H1 (cell line): ENCODE measurements around the gene FAM53A. TPM values are rescaled to one million over a fixed set of nuclear protein-coding genes. Genes with fewer than 3 reads are reported as not detected.

Experiments
- CTCF ChIA-PET: fragments of 300-600 bp; sonication (Branson Sonifier 250); formaldehyde crosslinking; loops from one replicate; lab custom pipeline; 2021; ENCODE audit not compliant: partially characterized antibody; lab: Charles Lee
- POLR2A ChIA-PET: fragments of 300-600 bp; sonication (Branson Sonifier 250); formaldehyde crosslinking; loops from one replicate; lab custom pipeline; 2021; ENCODE audit warnings: inconsistent platforms; ENCODE audit not compliant: partially characterized antibody; lab: Charles Lee
- DNase-seq, 2 experiments: peaks; one replicate each; pipeline versions ENCODE4 v3.0.0 to v3.0.0-alpha.2; 2010 to 2022; ENCODE audit warnings: low spot score in 2 of 2, low read depth in 1 of 2, mixed read lengths in 1 of 2
- FAIRE-seq: peaks from 2 replicates; lab custom pipeline; 2011; peaks lifted over from hg19 to GRCh38; lab: Jason Lieb, UNC
- H2AFZ ChIP-seq: 2 replicates; pipeline ENCODE4 v1.8.1; 2012; ENCODE audit warnings: low read length, inconsistent platforms
- H2AK5ac ChIP-seq: 2 replicates; pipeline ENCODE4 v1.6.1; 2013; ENCODE audit warnings: low read depth, low read length
- H2BK120ac ChIP-seq: replicated peaks from 2 replicates; pipeline ENCODE3; 2013; ENCODE audit warnings: low read depth, low read length, inconsistent platforms
- H2BK12ac ChIP-seq: 2 replicates; pipeline ENCODE4 v1.6.1; 2013; ENCODE audit warnings: low read depth, low read length
- H2BK15ac ChIP-seq: 2 replicates; pipeline ENCODE4 v1.6.1; 2013; ENCODE audit warnings: low read length
- H2BK20ac ChIP-seq: 2 replicates; pipeline ENCODE4 v1.6.1; 2013; ENCODE audit warnings: low read length
- H2BK5ac ChIP-seq: 2 replicates; pipeline ENCODE4 v1.6.1; 2013; ENCODE audit warnings: low read depth, low read length
- H3K14ac ChIP-seq: 2 replicates; pipeline ENCODE4 v1.6.1; 2013; ENCODE audit warnings: inconsistent platforms; ENCODE audit not compliant: insufficient read length
- H3K18ac ChIP-seq: 2 replicates; pipeline ENCODE4 v1.6.1; 2013; ENCODE audit warnings: low read length; ENCODE audit errors: extremely low read depth
- H3K23ac ChIP-seq: 2 replicates; pipeline ENCODE4 v1.6.1; 2013; ENCODE audit warnings: inconsistent platforms; ENCODE audit not compliant: insufficient read length
- H3K23me2 ChIP-seq: 2 replicates; pipeline ENCODE4 v1.6.1; 2013; ENCODE audit warnings: low read depth, low read length
- H3K27ac ChIP-seq: 2 replicates; pipeline ENCODE4 v1.6.1; 2011; ENCODE audit warnings: low read depth, low read length, inconsistent platforms
- H3K27me3 ChIP-seq, 4 experiments: replicated peaks in 1 of 4; 1 replicate in 1 of 4; 2 replicates in 3 of 4; pipeline versions ENCODE4 v1.6.1 to v1.8.1; 2011 to 2013; ENCODE audit warnings: low read length in 3 of 4, mild to moderate bottlenecking in 3 of 4, inconsistent platforms in 2 of 4, mixed read lengths in 2 of 4, moderate library complexity in 1 of 4; ENCODE audit not compliant: control insufficient read depth in 3 of 4, insufficient read depth in 3 of 4; ENCODE audit errors: extremely low read depth in 1 of 4
- H3K36me3 ChIP-seq, 4 experiments: 2 replicates each; pipeline versions ENCODE4 v1.6.1 to v1.8.1; 2011 to 2013; ENCODE audit warnings: mild to moderate bottlenecking in 4 of 4, low read length in 3 of 4, moderate library complexity in 2 of 4, control low read depth in 1 of 4, inconsistent platforms in 1 of 4; ENCODE audit not compliant: insufficient read depth in 4 of 4, control insufficient read depth in 2 of 4
- H3K4ac ChIP-seq: replicated peaks from 2 replicates; pipeline ENCODE3; 2013; ENCODE audit warnings: low read length, low read depth, mixed read lengths, inconsistent platforms; ENCODE audit not compliant: insufficient read length
- H3K4me1 ChIP-seq, 4 experiments: replicated peaks in 1 of 4; 1 replicate in 1 of 4; 2 replicates in 3 of 4; pipeline versions ENCODE4 v1.6.1 to v1.8.1; 2011 to 2013; ENCODE audit warnings: low read length in 3 of 4, inconsistent platforms in 2 of 4, mixed read lengths in 1 of 4; ENCODE audit not compliant: insufficient read depth in 4 of 4, control insufficient read depth in 3 of 4
- H3K4me2 ChIP-seq, 2 experiments: 2 replicates each; pipeline versions ENCODE4 v1.6.1 to v1.8.1; 2011 to 2013; ENCODE audit warnings: low read depth in 2 of 2, low read length in 2 of 2, control low read depth in 1 of 2, inconsistent platforms in 1 of 2, mild to moderate bottlenecking in 1 of 2; ENCODE audit not compliant: insufficient read depth in 1 of 2
- H3K4me3 ChIP-seq, 4 experiments: fragments of 200-600, 300-600 bp in 1 of 4; sonication (generic), shearing (Covaris generic), sonication (Bioruptor Twin) in 1 of 4; 2 replicates each; pipeline versions ENCODE4 v1.5.1 to v1.8.1; 2011 to 2016; ENCODE audit warnings: low read length in 4 of 4, low read depth in 3 of 4, control low read depth in 2 of 4, inconsistent platforms in 2 of 4, mild to moderate bottlenecking in 2 of 4, mixed read lengths in 1 of 4, moderate library complexity in 1 of 4; ENCODE audit not compliant: insufficient read depth in 2 of 4; ENCODE audit errors: extremely low read depth in 1 of 4
- H3K56ac ChIP-seq: replicated peaks from 2 replicates; pipeline ENCODE3; 2013; ENCODE audit warnings: low read depth, mild to moderate bottlenecking, mixed read lengths, low read length, inconsistent platforms; ENCODE audit not compliant: insufficient read length
- H3K79me1 ChIP-seq: 2 replicates; pipeline ENCODE4 v1.6.1; 2013; ENCODE audit warnings: low read depth, low read length, control low read depth
- H3K79me2 ChIP-seq, 2 experiments: 2 replicates each; pipeline versions ENCODE4 v1.6.1 to v1.8.1; 2012 to 2013; ENCODE audit warnings: low read length in 2 of 2, mild to moderate bottlenecking in 2 of 2, inconsistent platforms in 1 of 2; ENCODE audit not compliant: insufficient read depth in 2 of 2, control insufficient read depth in 1 of 2
- H3K9ac ChIP-seq, 4 experiments: replicated peaks in 1 of 4; 1 replicate in 1 of 4; 2 replicates in 3 of 4; pipeline versions ENCODE4 v1.6.1 to v1.8.1; 2011 to 2013; ENCODE audit warnings: low read depth in 3 of 4, low read length in 3 of 4, control low read depth in 2 of 4, mild to moderate bottlenecking in 2 of 4, moderate library complexity in 2 of 4, inconsistent platforms in 1 of 4; ENCODE audit errors: extremely low read depth in 1 of 4
- H3K9me3 ChIP-seq, 2 experiments: 2 replicates each; pipeline versions ENCODE4 v1.6.1 to v1.8.1; 2012 to 2013; ENCODE audit warnings: mild to moderate bottlenecking in 2 of 2, moderate library complexity in 2 of 2, control low read depth in 1 of 2, inconsistent platforms in 1 of 2, low read depth in 1 of 2, low read length in 1 of 2, mixed read lengths in 1 of 2; ENCODE audit not compliant: insufficient read depth in 2 of 2
- H4K20me1 ChIP-seq, 2 experiments: replicated peaks in 1 of 2; 2 replicates each; pipeline versions ENCODE3 to v1.8.1; 2011 to 2013; ENCODE audit warnings: inconsistent platforms in 2 of 2, low read length in 2 of 2, mild to moderate bottlenecking in 1 of 2; ENCODE audit not compliant: insufficient read depth in 2 of 2, control insufficient read depth in 1 of 2
- H4K5ac ChIP-seq: 2 replicates; pipeline ENCODE4 v1.6.1; 2013; ENCODE audit warnings: low read length, low read depth, mixed read lengths, inconsistent platforms; ENCODE audit not compliant: insufficient read length
- H4K8ac ChIP-seq: 2 replicates; pipeline ENCODE4 v1.8.0; 2013; ENCODE audit warnings: mild to moderate bottlenecking, moderate library complexity, low read length, inconsistent platforms; ENCODE audit not compliant: insufficient read depth; ENCODE audit errors: extremely low read depth
- H4K91ac ChIP-seq: replicated peaks from 2 replicates; pipeline ENCODE3; 2013; ENCODE audit warnings: low read length, mixed read lengths, inconsistent platforms; ENCODE audit not compliant: insufficient read length
- BACH1 ChIP-seq: IDR thresholded peaks from 2 replicates; pipeline ENCODE4 v1.6.1; 2012; ENCODE audit warnings: low read length, improper control_type of control experiment
- BRCA1 ChIP-seq: IDR thresholded peaks from 2 replicates; pipeline ENCODE4 v1.6.1; 2012; ENCODE audit warnings: low read depth, low read length, improper control_type of control experiment
- CBX5 ChIP-seq: fragments of 300-800, 300-1000 bp; sonication (generic); IDR thresholded peaks from 2 replicates; pipeline ENCODE4 v1.7.1; 2016; ENCODE audit warnings: antibody characterized with exemption, low read length, low read depth
- CHD2 ChIP-seq: IDR thresholded peaks from 2 replicates; pipeline ENCODE4 v1.6.1; 2012; ENCODE audit warnings: low read length, improper control_type of control experiment
- FOSL1 ChIP-seq: IDR thresholded peaks from 2 replicates; pipeline ENCODE4 v1.6.1; 2011; ENCODE audit warnings: mild to moderate bottlenecking, low read depth, low read length, moderate library complexity; ENCODE audit not compliant: insufficient read depth
- GABPA ChIP-seq: IDR thresholded peaks from 2 replicates; pipeline ENCODE4 v1.6.1; 2011; ENCODE audit warnings: mild to moderate bottlenecking, low read length, moderate library complexity, borderline replicate concordance; ENCODE audit not compliant: insufficient read depth
- HDAC2 ChIP-seq, 2 experiments: fragments of 300-600 bp in 1 of 2; sonication (generic) in 1 of 2; IDR thresholded peaks; 2 replicates each; pipeline ENCODE4 v1.6.1; 2011 to 2012; ENCODE audit warnings: low read depth in 2 of 2, low read length in 2 of 2, mild to moderate bottlenecking in 2 of 2, moderate library complexity in 2 of 2, borderline replicate concordance in 1 of 2, inconsistent platforms in 1 of 2
- JUN ChIP-seq: IDR thresholded peaks from 2 replicates; pipeline ENCODE4 v1.6.1; 2011; ENCODE audit warnings: low read depth, mild to moderate bottlenecking, improper control_type of control experiment, low read length
- POLR2A ChIP-seq, 2 experiments: IDR thresholded peaks; 1 replicate in 1 of 2; 2 replicates in 1 of 2; pipeline ENCODE4 v1.6.1; 2011; ENCODE audit warnings: low read depth in 2 of 2, low read length in 2 of 2, mild to moderate bottlenecking in 2 of 2; ENCODE audit errors: control extremely low read depth in 1 of 2
- POLR2AphosphoS5 ChIP-seq: IDR thresholded peaks from 2 replicates; pipeline ENCODE4 v1.6.1; 2011; ENCODE audit warnings: low read depth, low read length
- SAP30 ChIP-seq: fragments of 300-600 bp; sonication (generic); IDR thresholded peaks from 2 replicates; pipeline ENCODE4 v1.7.1; 2012; ENCODE audit warnings: low read length, moderate library complexity, mild to moderate bottlenecking, inconsistent platforms; ENCODE audit not compliant: insufficient read depth, insufficient replicate concordance
- TEAD4 ChIP-seq: IDR thresholded peaks from 2 replicates; pipeline ENCODE4 v1.6.1; 2012; ENCODE audit warnings: low read depth, low read length, inconsistent platforms, mixed read lengths
- WGBS, 2 experiments: shearing (Covaris generic) in 1 of 2; methylation state at CpG; one replicate each; pipeline versions ENCODE4 v1.1.6 to v1.1.7; 2013 to 2015; ENCODE audit warnings: low lambda C conversion rate in 2 of 2, mixed read lengths in 2 of 2, inconsistent platforms in 1 of 2, low coverage in 1 of 2, missing lambda C conversion rate in 1 of 2; ENCODE audit not compliant: insufficient replicate concordance in 2 of 2, insufficient coverage in 1 of 2, insufficient read length in 1 of 2; ENCODE audit errors: extremely low coverage in 1 of 2, missing lambda C conversion rate in 1 of 2; 5-methylcytosine and 5-hydroxymethylcytosine counted together
- polyA plus RNA-seq, 7 experiments: library from polyadenylated mRNA; depleted of rRNA in 3 of 7; stranded (reverse) in 5 of 7; unstranded in 2 of 7; fragments of >200 nt in 5 of 7; fragments of 200-250 nt in 2 of 7; gene quantifications; 1 replicate in 5 of 7; 2 replicates in 1 of 7; 4 replicates in 1 of 7; pipeline versions ENCODE4 v1.2.1 to v1.2.3, GENCODE V29; 2011 to 2013; ENCODE audit warnings: missing spikeins in 2 of 7, mixed read lengths in 2 of 7
- total RNA-seq: library from RNA; stranded (reverse); fragmentation: NEBNext Ultra II Directional; extraction: Animal tissue kit (Norgen Biotek cat#: 25700); gene quantifications from 2 replicates; pipeline ENCODE4 v1.2.1, GENCODE V29; 2021

The FAM53A gene
- total and polyA plus RNA-seq, 2 of the 8 experiments (the other 6 are each of a cell fraction or from before 2014, with no cell fraction given) = 1.9 to 2.0 TPM

DNA sequence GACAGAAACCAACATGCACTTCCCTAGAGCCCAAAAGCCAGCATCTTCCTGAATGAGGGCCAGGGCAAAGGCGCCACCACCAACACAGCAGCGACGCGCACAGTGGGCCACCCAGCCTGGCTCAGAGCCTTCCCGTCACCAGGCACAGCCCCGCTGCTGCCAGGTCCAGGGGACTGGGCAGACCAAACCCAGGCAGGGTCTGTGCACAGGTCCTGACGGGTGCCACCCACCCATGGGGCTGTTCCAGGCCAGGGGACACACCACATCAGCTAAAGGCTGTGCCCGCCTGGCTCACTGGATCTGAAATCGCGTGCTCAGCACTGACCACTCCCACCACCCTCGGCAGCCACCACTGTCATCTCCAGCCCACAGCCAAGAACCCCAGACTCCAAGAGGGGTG, 13.8 kb downstream of the FAM53A start:
- Histone ChIP-seq H3K4ac (no peak overlapping the region), H2BK12ac (no peak overlapping the region), H4K91ac (no peak overlapping the region), H2BK5ac (no peak overlapping the region), H2BK20ac (no peak overlapping the region), H3K27ac (no peak overlapping the region), H3K4me1 (peaks cover 0 to 5% (median 4%) of the 10 kb centered on the region in 4 experiments; a peak in 4 of 7 replicates), H3K14ac (no peak overlapping the region), H3K23me2 (no peaks in the 10 kb centered on the region), H4K20me1 (no peaks in the 10 kb centered on the region), H3K27me3 (no peaks in the 10 kb centered on the region), H3K4me3 (no peak overlapping the region), H3K79me2 (no peaks in the 10 kb centered on the region), H3K56ac (no peak overlapping the region), H3K9ac (no peak overlapping the region), H3K9me3 (no peaks in the 10 kb centered on the region), H4K5ac (no peak overlapping the region), H2AFZ (no peak overlapping the region), H2AK5ac (no peak overlapping the region), H3K79me1 (no peaks in the 10 kb centered on the region; the same call in 1 of the 2 replicates), H3K18ac (no peak overlapping the region), H3K36me3 (no peaks in the 10 kb centered on the region), H3K4me2 (no peak overlapping the region), H2BK120ac (no peak overlapping the region), H3K23ac (no peak overlapping the region), H4K8ac (no peak overlapping the region), H2BK15ac (no peak overlapping the region)
- 85% methylated on average over 11 of the region's 11 CpGs; no CpG with 5 or more reads in 1 of the 2 experiments for WGBS, 2 experiments
- FAIRE-seq (no peak), DNase-seq (no peak)
- ChIA-PET CTCF (interaction anchor here (0.7 to 1.8 kb wide), 2 partner anchors 13 to 139 kb away, joined by 3 to 4 read pairs; no protein-coding TSS in a partner anchor), POLR2A (interaction anchor here (1.2 kb wide), 1 partner anchor 13 kb away, joined by 3 read pairs; no protein-coding TSS in a partner anchor)
- no peak for TF ChIP-seq BACH1
- TF ChIP-seq CHD2 = no peak
- no peak for TF ChIP-seq SAP30
- TF ChIP-seq GABPA = no peak
- TF ChIP-seq TEAD4 = no peak
- TF ChIP-seq POLR2AphosphoS5 = no peak
- no peak for TF ChIP-seq CBX5
- TF ChIP-seq JUN = no peak
- no peak for TF ChIP-seq FOSL1
- no peak for TF ChIP-seq HDAC2 (IDR thresholded peaks at IDR 0.05; ENCODE audit: borderline replicate concordance in 1 of 2, low read depth in 2 of 2, low read length in 2 of 2)
- TF ChIP-seq POLR2A (IDR thresholded peaks at IDR 0.05; ENCODE audit: control extremely low read depth in 1 of 2, low read depth in 2 of 2, low read length in 2 of 2) = no peak
- no peak for TF ChIP-seq BRCA1
